Liver (tissue), 9 donors: Measurements from ENCODE around the gene B3GNT9. TPM values are rescaled to one million over a fixed set of nuclear protein-coding genes. Genes with fewer than 3 reads are reported as not detected.

Experiments used
- DNase-seq: peaks from one replicate; pipeline ENCODE4 v3.0.0-alpha.2; 2017; ENCODE audit warnings: low spot score
- H3K27ac ChIP-seq, 2 donors: one replicate each; pipeline ENCODE4 v1.7.0; 2013; ENCODE audit warnings: inconsistent platforms in 2 of 2, low read length in 2 of 2, control low read depth in 1 of 2, low read depth in 1 of 2, mild to moderate bottlenecking in 1 of 2
- H3K27me3 ChIP-seq, 4 donors: one replicate each; pipeline versions ENCODE4 v1.6.1 to v1.7.0; 2013; ENCODE audit warnings: low read length in 3 of 4, inconsistent platforms in 1 of 4, mild to moderate bottlenecking in 1 of 4, moderate library complexity in 1 of 4; ENCODE audit not compliant: control insufficient read depth in 4 of 4, insufficient read depth in 4 of 4
- H3K36me3 ChIP-seq, 4 donors: one replicate each; pipeline versions ENCODE4 v1.6.1 to v1.7.0; 2013; ENCODE audit warnings: low read length in 3 of 4, mild to moderate bottlenecking in 3 of 4, low read depth in 1 of 4, moderate library complexity in 1 of 4; ENCODE audit not compliant: control insufficient read depth in 4 of 4, insufficient read depth in 3 of 4
- H3K4me1 ChIP-seq, 4 donors: one replicate each; pipeline versions ENCODE4 v1.6.1 to v1.7.0; 2013; ENCODE audit warnings: low read length in 3 of 4, mild to moderate bottlenecking in 3 of 4, moderate library complexity in 1 of 4; ENCODE audit not compliant: control insufficient read depth in 4 of 4, insufficient read depth in 4 of 4
- H3K4me3 ChIP-seq, 3 donors: one replicate each; pipeline versions ENCODE4 v1.6.1 to v1.7.0; 2013; ENCODE audit warnings: low read length in 3 of 3, control low read depth in 1 of 3, low read depth in 1 of 3, mild to moderate bottlenecking in 1 of 3
- H3K9ac ChIP-seq, 2 donors: one replicate each; pipeline ENCODE4 v1.7.0; 2013; ENCODE audit warnings: low read length in 2 of 2, mild to moderate bottlenecking in 2 of 2, moderate library complexity in 2 of 2, control low read depth in 1 of 2, low read depth in 1 of 2
- H3K9me3 ChIP-seq, 4 donors: one replicate each; pipeline versions ENCODE4 v1.6.1 to v1.7.0; 2013; ENCODE audit warnings: low read length in 3 of 4; ENCODE audit not compliant: control insufficient read depth in 4 of 4
- CTCF ChIP-seq: fragments of 150-350 bp; IDR thresholded peaks from 2 replicates; pipeline ENCODE4 v1.5.1; 2017; ENCODE audit warnings: improper control_type of control experiment, low read depth, low read length; ENCODE audit not compliant: missing input control
- EGR1 ChIP-seq, 2 donors: IDR thresholded peaks; 2 replicates each; pipeline ENCODE4 v1.6.1; 2016 to 2018; ENCODE audit warnings: antibody characterized with exemption in 2 of 2, low read depth in 2 of 2
- FOXA1 ChIP-seq: IDR thresholded peaks from 2 replicates; pipeline ENCODE4 v1.6.1; 2016; ENCODE audit warnings: antibody characterized with exemption
- GABPA ChIP-seq, 2 donors: IDR thresholded peaks in 1 of 2; conservative IDR thresholded peaks in 1 of 2; 2 replicates each; pipeline ENCODE4 v1.6.1; 2016; ENCODE audit warnings: antibody characterized with exemption in 2 of 2, mild to moderate bottlenecking in 1 of 2, moderate library complexity in 1 of 2
- HNF4A ChIP-seq, 2 donors: conservative IDR thresholded peaks; 2 replicates each; pipeline ENCODE4 v1.6.1; 2016; ENCODE audit warnings: antibody characterized with exemption in 2 of 2, mild to moderate bottlenecking in 2 of 2
- HNF4G ChIP-seq: IDR thresholded peaks from 2 replicates; pipeline ENCODE4 v1.6.1; 2016; ENCODE audit warnings: antibody characterized with exemption
- MAX ChIP-seq: IDR thresholded peaks from 2 replicates; pipeline ENCODE4 v1.6.1; 2016; ENCODE audit warnings: antibody characterized with exemption
- RAD21 ChIP-seq, 2 donors: IDR thresholded peaks; 2 replicates each; pipeline ENCODE4 v1.6.1; 2016; ENCODE audit warnings: antibody characterized with exemption in 2 of 2, mild to moderate bottlenecking in 2 of 2
- SP1 ChIP-seq: IDR thresholded peaks from 2 replicates; pipeline ENCODE4 v1.6.1; 2018; ENCODE audit warnings: antibody characterized with exemption, mild to moderate bottlenecking
- TAF1 ChIP-seq: conservative IDR thresholded peaks from 2 replicates; pipeline ENCODE4 v1.6.1; 2016; ENCODE audit warnings: antibody characterized with exemption, mild to moderate bottlenecking
- YY1 ChIP-seq: IDR thresholded peaks from 2 replicates; pipeline ENCODE4 v1.6.1; 2016; ENCODE audit warnings: antibody characterized with exemption, mild to moderate bottlenecking
- WGBS: extraction: QIAGEN DNeasy Blood & Tissue Kit; methylation state at CpG from one replicate; pipeline ENCODE4 v1.1.7; 2013; 5-methylcytosine and 5-hydroxymethylcytosine counted together
- polyA plus RNA-seq, 2 donors: library from polyadenylated mRNA; stranded (reverse) in 1 of 2; unstranded in 1 of 2; fragments of 200-250 nt in 1 of 2; fragments of >200 nt in 1 of 2; fragmentation: Nextera tagmentation in 1 of 2; extraction: Ambion mirVana in 1 of 2; gene quantifications; one replicate each; pipeline versions ENCODE4 v1.2.1 to v1.2.3, GENCODE V29; 2013 to 2015
- total RNA-seq, 2 donors: library from RNA; depleted of rRNA; stranded (reverse); fragments of >200 nt; gene quantifications; one replicate each; pipeline ENCODE4 v1.2.3, GENCODE V29; 2014
- TF ChIP-seq, protein P1 (sequence below): IDR thresholded peaks from 2 replicates; pipeline ENCODE4 v1.6.1; 2016; ENCODE audit warnings: antibody characterized with exemption, mild to moderate bottlenecking
- donor health status: healthy.
- donor health status: healthy.
- donor health status: healthy.
- donor health status: healthy.
- donor health status: healthy.

Gene B3GNT9
- total and polyA plus RNA-seq, 4 donors: 0.43 to 2.3 (median 1.4) TPM

- TF ChIP-seq CTCF: no peak
Observed at GRCh38 chr16:67164599-67165061, 13.8 kb upstream of the B3GNT9 start, which contains the start of gene HSF4 (continued).

GRCh38 chr16:67163999-67164558 is 13.3 kb upstream of the B3GNT9 start:
- Histone ChIP-seq H3K9ac (no peak overlapping the region), H3K4me3 (peak overlapping the region in 1 of 3 donors; percentile 39), H3K27me3 (no peaks in the 10 kb centered on the region), H3K9me3 (no peaks in the 10 kb centered on the region), H3K27ac (no peak overlapping the region), H3K4me1 (peaks cover 26 to 48% (median 37%) of the 10 kb centered on the region in 4 donors), H3K36me3 (peaks cover 0 to 2% (median 0%) of the 10 kb centered on the region in 4 donors)
- WGBS: 3% methylated on average over 34 of the region's 34 CpGs
- TF ChIP-seq GABPA (IDR thresholded peaks at IDR 0.05 in 1 of 2, conservative IDR thresholded peaks at IDR 0.05 in 1 of 2) (no peak), SP1 (no peak), HNF4A (conservative IDR thresholded peaks at IDR 0.05) (no peak), RAD21 (IDR thresholded peaks at IDR 0.05) (no peak), HNF4G (no peak), TAF1 (no peak), CTCF (no peak), EGR1 (IDR thresholded peaks at IDR 0.05; ENCODE audit: low read depth in 2 of 2) (no peak), MAX (no peak), YY1 (no peak), FOXA1 (no peak)
- TF ChIP-seq, protein P1, sequence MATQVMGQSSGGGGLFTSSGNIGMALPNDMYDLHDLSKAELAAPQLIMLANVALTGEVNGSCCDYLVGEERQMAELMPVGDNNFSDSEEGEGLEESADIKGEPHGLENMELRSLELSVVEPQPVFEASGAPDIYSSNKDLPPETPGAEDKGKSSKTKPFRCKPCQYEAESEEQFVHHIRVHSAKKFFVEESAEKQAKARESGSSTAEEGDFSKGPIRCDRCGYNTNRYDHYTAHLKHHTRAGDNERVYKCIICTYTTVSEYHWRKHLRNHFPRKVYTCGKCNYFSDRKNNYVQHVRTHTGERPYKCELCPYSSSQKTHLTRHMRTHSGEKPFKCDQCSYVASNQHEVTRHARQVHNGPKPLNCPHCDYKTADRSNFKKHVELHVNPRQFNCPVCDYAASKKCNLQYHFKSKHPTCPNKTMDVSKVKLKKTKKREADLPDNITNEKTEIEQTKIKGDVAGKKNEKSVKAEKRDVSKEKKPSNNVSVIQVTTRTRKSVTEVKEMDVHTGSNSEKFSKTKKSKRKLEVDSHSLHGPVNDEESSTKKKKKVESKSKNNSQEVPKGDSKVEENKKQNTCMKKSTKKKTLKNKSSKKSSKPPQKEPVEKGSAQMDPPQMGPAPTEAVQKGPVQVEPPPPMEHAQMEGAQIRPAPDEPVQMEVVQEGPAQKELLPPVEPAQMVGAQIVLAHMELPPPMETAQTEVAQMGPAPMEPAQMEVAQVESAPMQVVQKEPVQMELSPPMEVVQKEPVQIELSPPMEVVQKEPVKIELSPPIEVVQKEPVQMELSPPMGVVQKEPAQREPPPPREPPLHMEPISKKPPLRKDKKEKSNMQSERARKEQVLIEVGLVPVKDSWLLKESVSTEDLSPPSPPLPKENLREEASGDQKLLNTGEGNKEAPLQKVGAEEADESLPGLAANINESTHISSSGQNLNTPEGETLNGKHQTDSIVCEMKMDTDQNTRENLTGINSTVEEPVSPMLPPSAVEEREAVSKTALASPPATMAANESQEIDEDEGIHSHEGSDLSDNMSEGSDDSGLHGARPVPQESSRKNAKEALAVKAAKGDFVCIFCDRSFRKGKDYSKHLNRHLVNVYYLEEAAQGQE: no peak
- DNase-seq: no peak
